IMR-90 (cell line): ENCODE results near the gene DNAJC27. TPM values are rescaled to one million over a fixed set of nuclear protein-coding genes. Genes with fewer than 3 reads are reported as not detected.

Experiments
- ATAC-seq: fragments of 200-7000 bp; cut with Tn5 transposase; 2 replicates; pipeline ENCODE4 v1.9.1; 2020; ENCODE audit warnings: low read depth, mild to moderate bottlenecking, moderate library complexity
- BruUV-seq: library from RNA; stranded (reverse); fragments of 400-500 nt; replicated peaks from 2 replicates; lab custom pipeline; 2021; lab: Mats Ljungman, UMichigan
- CTCF ChIA-PET: fragments of 300-600 bp; formaldehyde crosslinking; extraction: SDS; loops from one replicate; lab custom pipeline; 2021; ENCODE audit warnings: antibody characterized with exemption; lab: Yijun Ruan, JAX
- POLR2A ChIA-PET: fragments of 300-600 bp; sonication (Branson Sonifier 250); formaldehyde crosslinking; loops from one replicate; lab custom pipeline; 2022; ENCODE audit warnings: antibody characterized with exemption; ENCODE audit not compliant: unreplicated experiment; lab: Charles Lee
- DNase-seq: peaks from one replicate; pipeline ENCODE4 v3.0.0; 2013
- H2AFZ ChIP-seq: replicated peaks from 2 replicates; pipeline ENCODE3; 2013; ENCODE audit warnings: low read length, mild to moderate bottlenecking; ENCODE audit not compliant: poor library complexity
- H2AK5ac ChIP-seq: 2 replicates; pipeline ENCODE4 v1.6.1; 2013; ENCODE audit warnings: low read depth, low read length, inconsistent platforms
- H2AK9ac ChIP-seq: replicated peaks from 2 replicates; pipeline ENCODE3; 2013; ENCODE audit warnings: mild to moderate bottlenecking, low read depth, low read length, moderate library complexity; ENCODE audit not compliant: poor library complexity
- H2BK120ac ChIP-seq: 2 replicates; pipeline ENCODE4 v1.6.1; 2013; ENCODE audit warnings: low read depth, low read length, inconsistent platforms
- H2BK15ac ChIP-seq: 3 replicates; pipeline ENCODE4 v1.6.1; 2013; ENCODE audit warnings: low read depth, low read length, inconsistent platforms
- H2BK20ac ChIP-seq: 2 replicates; pipeline ENCODE4 v1.6.1; 2013; ENCODE audit warnings: low read depth, mild to moderate bottlenecking, inconsistent platforms, low read length, moderate library complexity
- H2BK5ac ChIP-seq: 2 replicates; pipeline ENCODE4 v1.6.1; 2013; ENCODE audit warnings: mild to moderate bottlenecking, low read depth, low read length, inconsistent platforms; ENCODE audit not compliant: poor library complexity, severe bottlenecking
- H3K14ac ChIP-seq: replicated peaks from 2 replicates; pipeline ENCODE4 v1.6.1; 2013; ENCODE audit warnings: low read depth, low read length, inconsistent platforms
- H3K18ac ChIP-seq: 2 replicates; pipeline ENCODE4 v1.6.1; 2013; ENCODE audit warnings: low read depth, low read length, control low read depth
- H3K23ac ChIP-seq: 2 replicates; pipeline ENCODE4 v1.6.1; 2013; ENCODE audit warnings: low read depth, low read length, inconsistent platforms
- H3K27ac ChIP-seq: 2 replicates; pipeline ENCODE4 v1.5.1; 2013; ENCODE audit warnings: mild to moderate bottlenecking, control low read depth, low read length; ENCODE audit not compliant: insufficient read depth
- H3K27me3 ChIP-seq: 2 replicates; pipeline ENCODE4 v1.6.1; 2013; ENCODE audit warnings: low read length; ENCODE audit not compliant: control insufficient read depth, insufficient read depth
- H3K36me3 ChIP-seq: 2 replicates; pipeline ENCODE4 v1.6.1; 2013; ENCODE audit warnings: low read length, mixed read lengths; ENCODE audit not compliant: control insufficient read depth, insufficient read depth
- H3K4ac ChIP-seq: 2 replicates; pipeline ENCODE4 v1.6.1; 2013; ENCODE audit warnings: low read depth, low read length, inconsistent platforms
- H3K4me1 ChIP-seq: 2 replicates; pipeline ENCODE4 v1.6.1; 2013; ENCODE audit warnings: low read length, mixed read lengths; ENCODE audit not compliant: control insufficient read depth, insufficient read depth
- H3K4me2 ChIP-seq: 2 replicates; pipeline ENCODE4 v1.6.1; 2013; ENCODE audit warnings: low read depth, mild to moderate bottlenecking, control low read depth, low read length, moderate library complexity
- H3K4me3 ChIP-seq: 2 replicates; pipeline ENCODE4 v1.5.1; 2013; ENCODE audit warnings: low read depth, mild to moderate bottlenecking, control low read depth, low read length, moderate library complexity; ENCODE audit not compliant: insufficient read depth
- H3K56ac ChIP-seq: 2 replicates; pipeline ENCODE4 v1.6.1; 2013; ENCODE audit warnings: low read length, inconsistent platforms; ENCODE audit not compliant: insufficient read depth; ENCODE audit errors: extremely low read depth
- H3K79me1 ChIP-seq, 2 experiments: 2 replicates each; pipeline ENCODE4 v1.6.1; 2013; ENCODE audit warnings: low read length in 2 of 2, inconsistent platforms in 1 of 2, low read depth in 1 of 2
- H3K9ac ChIP-seq: 2 replicates; pipeline ENCODE4 v1.6.1; 2013; ENCODE audit warnings: low read depth, low read length, control low read depth
- H3K9me1 ChIP-seq: 2 replicates; pipeline ENCODE4 v1.6.1; 2013; ENCODE audit warnings: low read length, inconsistent platforms; ENCODE audit not compliant: insufficient read depth
- H3K9me3 ChIP-seq: 2 replicates; pipeline ENCODE4 v1.6.1; 2013; ENCODE audit warnings: low read length; ENCODE audit not compliant: control insufficient read depth, insufficient read depth
- H4K20me1 ChIP-seq: 2 replicates; pipeline ENCODE4 v1.6.1; 2013; ENCODE audit warnings: low read length, inconsistent platforms; ENCODE audit not compliant: insufficient read depth
- H4K5ac ChIP-seq: 2 replicates; pipeline ENCODE4 v1.6.1; 2013; ENCODE audit warnings: mild to moderate bottlenecking, low read depth, low read length, control low read depth
- H4K8ac ChIP-seq, 2 experiments: 2 replicates each; pipeline ENCODE4 v1.6.1; 2013; ENCODE audit warnings: low read depth in 2 of 2, low read length in 2 of 2, control low read depth in 1 of 2, inconsistent platforms in 1 of 2
- H4K91ac ChIP-seq: 2 replicates; pipeline ENCODE4 v1.6.1; 2013; ENCODE audit warnings: low read depth, low read length, inconsistent platforms; ENCODE audit not compliant: insufficient read depth
- CTCF ChIP-seq: conservative IDR thresholded peaks from 2 replicates; pipeline ENCODE4 v1.5.1; 2012; ENCODE audit warnings: mild to moderate bottlenecking, low read depth, low read length, improper control_type of control experiment
- MAFK ChIP-seq: IDR thresholded peaks from 2 replicates; pipeline ENCODE4 v1.6.1; 2012; ENCODE audit warnings: low read depth, low read length, improper control_type of control experiment
- MAZ ChIP-seq: IDR thresholded peaks from 2 replicates; pipeline ENCODE4 v1.6.1; 2012; ENCODE audit warnings: low read depth, mild to moderate bottlenecking, low read length, improper control_type of control experiment, moderate library complexity, borderline replicate concordance
- MXI1 ChIP-seq: IDR thresholded peaks from 2 replicates; pipeline ENCODE4 v1.6.1; 2012; ENCODE audit warnings: low read depth, mild to moderate bottlenecking, low read length, moderate library complexity, borderline replicate concordance
- SMC3 ChIP-seq: fragments of 150-350 bp; IDR thresholded peaks from 2 replicates; pipeline ENCODE4 v1.6.1; 2016; ENCODE audit warnings: low read depth, mild to moderate bottlenecking, antibody characterized with exemption, low read length, moderate library complexity
- WGBS, 2 experiments: methylation state at CpG; one replicate each; pipeline versions ENCODE4 v1.1.5 to v1.1.7; 2013; ENCODE audit warnings: missing lambda C conversion rate in 2 of 2; ENCODE audit not compliant: insufficient read length in 1 of 2; ENCODE audit errors: extremely low coverage in 2 of 2; 5-methylcytosine and 5-hydroxymethylcytosine counted together
- dilution Hi-C: fragments of 300-500 bp; cut with HindIII; formaldehyde crosslinking; loops from one replicate; pipeline ENCODE4 v1.14.3; 2018; ENCODE audit warnings: low sequenced_read_pairs; ENCODE audit not compliant: unreplicated experiment
- in situ Hi-C: fragments of 300-500 bp; cut with MboI; formaldehyde crosslinking; loops from 3 replicates; pipeline ENCODE4 v1.14.3; 2019; ENCODE audit warnings: low sequenced_read_pairs, inconsistent platforms, mixed read lengths
- intact Hi-C: fragments of 100-400 bp; cut with micrococcal nuclease; formaldehyde crosslinking; loops from 2 replicates; pipeline ENCODE4 v1.10.0; 2022
- polyA plus RNA-seq, 3 experiments: library from polyadenylated mRNA; depleted of rRNA; stranded (reverse); fragments of >200 nt; gene quantifications; 2 replicates each; pipeline ENCODE4 v1.2.3, GENCODE V29; 2012; ENCODE audit warnings: low replicate concordance in 1 of 3
- total RNA-seq: library from RNA; depleted of rRNA; stranded (reverse); fragments of >200 nt; gene quantifications from 2 replicates; pipeline ENCODE4 v1.2.3, GENCODE V29; 2012

The DNAJC27 gene
- total and polyA plus RNA-seq, 2 of the 4 experiments (the other 2 are of a cell fraction): 1.6 to 2.0 TPM

GRCh38 chr2:25000036-25000435 is 28.3 kb upstream of the DNAJC27 start:
- ATAC-seq: peak; percentile 8; the same call in 1 of the 2 replicates
- Histone ChIP-seq H3K9ac (no peak overlapping the region), H3K14ac (peak overlapping the region; percentile 25; the same call in 1 of the 2 replicates), H3K36me3 (no peaks in the 10 kb centered on the region), H3K9me3 (no peaks in the 10 kb centered on the region), H3K56ac (no peak overlapping the region), H3K18ac (no peak overlapping the region), H2BK20ac (no peak overlapping the region), H4K8ac (0 out of 4 replicates have a peak overlapping the region, but pooled peaks of 1 of the 2 experiments have one; percentile 14), H4K20me1 (no peaks in the 10 kb centered on the region), H3K27me3 (no peaks in the 10 kb centered on the region), H2BK5ac (no peak overlapping the region), H3K4me1 (peaks cover 13% of the 10 kb centered on the region), H2AK9ac (no peak overlapping the region), H4K5ac (no peak overlapping the region), H2BK120ac (no peak overlapping the region), H3K79me1 (no peaks in the 10 kb centered on the region), H3K23ac (peak overlapping the region; percentile 35; the same call in 1 of the 2 replicates), H4K91ac (no peak overlapping the region), H2AK5ac (no peak overlapping the region), H3K4me3 (no peak overlapping the region), H3K4ac (no peak overlapping the region), H2AFZ (peak overlapping the region; percentile 88), H3K4me2 (peak overlapping the region; percentile 79), H3K27ac (no peak overlapping the region), H2BK15ac (no peak overlapping the region), H3K9me1 (0 out of 2 replicates have a peak, but pooled peaks cover 3% of the 10 kb centered on the region)
- DNase-seq: peak; percentile 19
- WGBS, 2 experiments: no CpG with 5 or more reads among the region's 4 CpGs
- no TSS peak for BruUV-seq
- ChIA-PET CTCF (no interaction called here), POLR2A (no interaction called here)
- intact Hi-C loops: loop anchor here (5.0 kb wide), 1 partner anchor 42 kb away; the partner anchor contains the start of gene EFR3B
- dilution Hi-C loops: no loop called here
- in situ Hi-C loops: no loop called here
- TF ChIP-seq MAFK (no peak), MXI1 (no peak), MAZ (no peak), CTCF (no peak), SMC3 (no peak)
